ENCODE measurements around the gene SLAMF6. TPM values are rescaled to one million over a fixed set of nuclear protein-coding genes. Genes with fewer than 3 reads are reported as not detected.

The SLAMF6 gene
- total RNA-seq, 3 donors from 2014 or later (not counting 1 experiment from before 2014, with no cell fraction given) = 66.7 to 88.2 (median 68.1) TPM

- no peak overlapping the region for H3K27ac Mint-ChIP-seq
- H3K36me3 Mint-ChIP-seq = peaks cover 30% of the 10 kb centered on the region
- intact Hi-C loops (cut with micrococcal nuclease) = no loop called here
Observed at GRCh38 chr1:160491017-160491416, 32.0 kb downstream of the SLAMF6 start.

GRCh38 chr1:160489513-160490261 is 33.4 kb downstream of the SLAMF6 start:
- Mint-ChIP-seq H3K27ac (peak overlapping the region in 1 of 2 donors; percentile 54), H3K9me3 (no peaks in the 10 kb centered on the region), H3K4me3 (no peak overlapping the region), H3K27me3 (ENCODE audit: low read depth in 2 of 2) (no peaks in the 10 kb centered on the region), H3K36me3 (peaks cover 36% of the 10 kb centered on the region), H3K4me1 (peaks cover 15 to 16% of the 10 kb centered on the region in 2 donors)
- Histone ChIP-seq H3K27ac (ENCODE audit: low read length) (peak overlapping the region; percentile 75), H3K36me3 (ENCODE audit: control insufficient read depth, insufficient read depth, low read length) (peaks cover 86% of the 10 kb centered on the region), H3K27me3 (ENCODE audit: control insufficient read depth, insufficient read depth, low read length) (no peaks in the 10 kb centered on the region), H3K4me3 (ENCODE audit: low read length) (no peak overlapping the region), H3K9me3 (ENCODE audit: control insufficient read depth, insufficient read depth, low read length) (no peaks in the 10 kb centered on the region), H3K4me1 (ENCODE audit: control insufficient read depth, insufficient read depth, low read length) (peaks cover 4% of the 10 kb centered on the region)
- WGBS (ENCODE audit: insufficient coverage) = 95% methylated on average over 4 of the region's 4 CpGs
- intact Hi-C loops (cut with micrococcal nuclease) = loop anchor here (5.0 kb wide), 1 partner anchor 62 kb away; no protein-coding TSS in a partner anchor
- no peak for ATAC-seq
- DNase-seq = no peak
- no peak for TF ChIP-seq CTCF (IDR thresholded peaks at IDR 0.05)

More at GRCh38 chr1:160491017-160491416, 32.0 kb downstream of the SLAMF6 start:
- no peaks in the 10 kb centered on the region for H3K27me3 ChIP-seq (ENCODE audit: control insufficient read depth, insufficient read depth, low read length)
- H3K9me3 ChIP-seq (ENCODE audit: control insufficient read depth, insufficient read depth, low read length) = no peaks in the 10 kb centered on the region
- DNase-seq = no peak
- H3K27me3 Mint-ChIP-seq (ENCODE audit: low read depth in 2 of 2) = no peaks in the 10 kb centered on the region
- no peaks in the 10 kb centered on the region for H3K9me3 Mint-ChIP-seq
- TF ChIP-seq CTCF (IDR thresholded peaks at IDR 0.05) = no peak
- H3K4me3 ChIP-seq (ENCODE audit: low read length) = no peak overlapping the region
- peaks cover 4% of the 10 kb centered on the region for H3K4me1 ChIP-seq (ENCODE audit: control insufficient read depth, insufficient read depth, low read length)
- H3K4me1 Mint-ChIP-seq = peaks cover 19 to 22% of the 10 kb centered on the region in 2 donors
- H3K4me3 Mint-ChIP-seq = no peak overlapping the region
- peaks cover 91% of the 10 kb centered on the region for H3K36me3 ChIP-seq (ENCODE audit: control insufficient read depth, insufficient read depth, low read length)
- ATAC-seq = no peak
- no peak overlapping the region for H3K27ac ChIP-seq (ENCODE audit: low read length)
- WGBS (ENCODE audit: insufficient coverage) = 95% methylated on average over 4 of the region's 4 CpGs

- no peak for TF ChIP-seq CTCF (IDR thresholded peaks at IDR 0.05)
- Mint-ChIP-seq H3K27ac (peak overlapping the region in 1 of 2 donors; percentile 54), H3K4me3 (no peak overlapping the region), H3K36me3 (peaks cover 30% of the 10 kb centered on the region), H3K27me3 (ENCODE audit: low read depth in 2 of 2) (no peaks in the 10 kb centered on the region), H3K9me3 (no peaks in the 10 kb centered on the region), H3K4me1 (peaks cover 13 to 14% of the 10 kb centered on the region in 2 donors)
- DNase-seq = no peak
- intact Hi-C loops (cut with micrococcal nuclease) = loop anchor here (5.0 kb wide), 1 partner anchor 61 kb away; no protein-coding TSS in a partner anchor
- H3K27me3 ChIP-seq (ENCODE audit: control insufficient read depth, insufficient read depth, low read length) = no peaks in the 10 kb centered on the region
- H3K27ac ChIP-seq (ENCODE audit: low read length) = peak overlapping the region; percentile 75
- WGBS (ENCODE audit: insufficient coverage) = 82% methylated on average over 3 of the region's 4 CpGs
- no peak overlapping the region for H3K4me3 ChIP-seq (ENCODE audit: low read length)
- peaks cover 4% of the 10 kb centered on the region for H3K4me1 ChIP-seq (ENCODE audit: control insufficient read depth, insufficient read depth, low read length)
- no peak for ATAC-seq
- peaks cover 78% of the 10 kb centered on the region for H3K36me3 ChIP-seq (ENCODE audit: control insufficient read depth, insufficient read depth, low read length)
- H3K9me3 ChIP-seq (ENCODE audit: control insufficient read depth, insufficient read depth, low read length) = no peaks in the 10 kb centered on the region
Observed at GRCh38 chr1:160488347-160489058, 34.6 kb downstream of the SLAMF6 start.

Data from natural killer cell (primary cell).